Mucosa of descending colon (tissue), 3 donors: ENCODE results near the gene PCSK5. TPM values are rescaled to one million over a fixed set of nuclear protein-coding genes. Genes with fewer than 3 reads are reported as not detected.
A peak's percentile ranks its signal among the peaks of the same experiment; 100 is the strongest.

Experiments used
- ATAC-seq: fragments of 200-7000 bp; cut with Tn5 transposase; one replicate; pipeline ENCODE4 v1.9.1; 2020; ENCODE audit warnings: mild to moderate bottlenecking, moderate library complexity
- DNase-seq, 3 donors: peaks; one replicate each; pipeline ENCODE4 v3.0.0-alpha.2; 2020
- H3K36me3 ChIP-seq: fragments of 200-600 bp; one replicate; pipeline ENCODE4 v1.8.0; 2021; ENCODE audit warnings: low read depth, mild to moderate bottlenecking
- H3K4me1 ChIP-seq: fragments of 200-600 bp; one replicate; pipeline ENCODE4 v1.8.0; 2021; ENCODE audit warnings: low read depth, mild to moderate bottlenecking
- H3K4me3 ChIP-seq: fragments of 200-600 bp; one replicate; pipeline ENCODE4 v1.8.0; 2021; ENCODE audit warnings: mild to moderate bottlenecking
- H3K9me3 ChIP-seq: fragments of 200-600 bp; one replicate; pipeline ENCODE4 v1.8.0; 2021; ENCODE audit warnings: mild to moderate bottlenecking
- intact Hi-C, 2 donors: fragments of 100-400 bp; cut with DNase I in 1 of 2; cut with micrococcal nuclease in 1 of 2; formaldehyde crosslinking; loops; one replicate each; pipeline versions ENCODE4 v1.11.0 to v1.11.1; 2022; cut with DNase I, micrococcal nuclease
- total RNA-seq, 3 donors: library from RNA; stranded (reverse); fragmentation: NEBNext Ultra II Directional in 2 of 3; extraction: Animal tissue kit (Norgen Biotek cat#: 25700) in 2 of 3; gene quantifications; one replicate each; pipeline versions ENCODE4 v1.2.1 to v1.2.4, GENCODE V29; 2021 to 2023
- TF ChIP-seq, protein P1 (sequence below): fragments of 200-600 bp; IDR thresholded peaks from one replicate; pipeline ENCODE4 v1.8.0; 2022; ENCODE audit warnings: antibody characterized with exemption, mild to moderate bottlenecking
- donor health status: DM: no; HTN: no; CAD: no; lungs with moderate emphysema.
- donor health status: DM: no; HTN: no; CAD: no.
- donor health status: DM: no; HTN: yes; CAD: no.

Gene PCSK5
- total RNA-seq, 3 donors from 2014 or later, result 44.3 to 82.0 (median 53.3) TPM

DNA sequence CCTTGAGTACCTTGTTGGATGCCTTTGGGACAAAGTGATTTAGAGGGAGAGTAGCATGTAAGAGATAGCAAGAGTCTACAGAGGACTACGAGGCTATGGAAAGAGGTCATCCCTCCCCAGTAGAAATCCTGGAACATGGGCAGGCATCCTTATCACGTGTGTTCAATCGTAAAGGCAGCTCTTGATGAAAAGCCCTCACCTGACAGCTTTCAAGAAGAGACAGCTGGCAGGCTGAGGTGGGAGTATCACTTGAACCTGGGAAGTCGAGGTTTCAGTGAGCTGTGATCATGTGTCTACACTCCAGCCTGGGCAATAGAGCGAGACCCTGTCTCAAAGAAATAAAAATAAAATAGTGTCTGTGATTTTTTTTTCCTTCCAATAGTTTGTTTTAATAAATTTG lies 112.6 kb downstream of the PCSK5 start:
- DNase-seq (no peak), ATAC-seq (no peak)
- intact Hi-C loops, result no loop called here
- Histone ChIP-seq H3K9me3 (no peaks in the 10 kb centered on the region), H3K36me3 (no peaks in the 10 kb centered on the region), H3K4me1 (peaks cover under 1% of the 10 kb centered on the region), H3K4me3 (no peak overlapping the region)
- TF ChIP-seq, protein P1, sequence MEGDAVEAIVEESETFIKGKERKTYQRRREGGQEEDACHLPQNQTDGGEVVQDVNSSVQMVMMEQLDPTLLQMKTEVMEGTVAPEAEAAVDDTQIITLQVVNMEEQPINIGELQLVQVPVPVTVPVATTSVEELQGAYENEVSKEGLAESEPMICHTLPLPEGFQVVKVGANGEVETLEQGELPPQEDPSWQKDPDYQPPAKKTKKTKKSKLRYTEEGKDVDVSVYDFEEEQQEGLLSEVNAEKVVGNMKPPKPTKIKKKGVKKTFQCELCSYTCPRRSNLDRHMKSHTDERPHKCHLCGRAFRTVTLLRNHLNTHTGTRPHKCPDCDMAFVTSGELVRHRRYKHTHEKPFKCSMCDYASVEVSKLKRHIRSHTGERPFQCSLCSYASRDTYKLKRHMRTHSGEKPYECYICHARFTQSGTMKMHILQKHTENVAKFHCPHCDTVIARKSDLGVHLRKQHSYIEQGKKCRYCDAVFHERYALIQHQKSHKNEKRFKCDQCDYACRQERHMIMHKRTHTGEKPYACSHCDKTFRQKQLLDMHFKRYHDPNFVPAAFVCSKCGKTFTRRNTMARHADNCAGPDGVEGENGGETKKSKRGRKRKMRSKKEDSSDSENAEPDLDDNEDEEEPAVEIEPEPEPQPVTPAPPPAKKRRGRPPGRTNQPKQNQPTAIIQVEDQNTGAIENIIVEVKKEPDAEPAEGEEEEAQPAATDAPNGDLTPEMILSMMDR, result no peak

DNA sequence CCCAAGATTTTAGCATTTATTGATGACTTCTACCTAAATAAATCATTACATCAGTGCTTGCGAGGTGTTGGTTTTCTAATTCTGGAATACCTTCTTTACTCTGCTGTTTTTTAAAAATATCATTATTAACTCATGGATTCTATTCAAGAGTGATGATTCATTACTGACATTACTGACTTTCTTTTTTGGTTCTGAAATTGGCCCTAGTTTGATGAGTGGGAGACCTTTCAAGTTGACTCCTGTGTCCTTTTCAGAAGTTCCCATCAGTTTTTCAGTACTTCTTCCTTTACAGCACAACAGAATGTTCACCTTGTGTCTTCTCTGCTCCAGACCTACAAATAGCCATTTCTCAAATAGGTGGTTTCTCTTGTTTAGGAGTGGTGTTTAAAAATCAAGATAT lies 114.1 kb downstream of the PCSK5 start:
- H3K9me3 ChIP-seq, result no peaks in the 10 kb centered on the region
- intact Hi-C loops, result no loop called here
- ATAC-seq, result no peak
- no peak for DNase-seq
- TF ChIP-seq, protein P1, result no peak
- no peaks in the 10 kb centered on the region for H3K4me1 ChIP-seq
- H3K36me3 ChIP-seq, result no peaks in the 10 kb centered on the region
- H3K4me3 ChIP-seq, result no peak overlapping the region

DNA sequence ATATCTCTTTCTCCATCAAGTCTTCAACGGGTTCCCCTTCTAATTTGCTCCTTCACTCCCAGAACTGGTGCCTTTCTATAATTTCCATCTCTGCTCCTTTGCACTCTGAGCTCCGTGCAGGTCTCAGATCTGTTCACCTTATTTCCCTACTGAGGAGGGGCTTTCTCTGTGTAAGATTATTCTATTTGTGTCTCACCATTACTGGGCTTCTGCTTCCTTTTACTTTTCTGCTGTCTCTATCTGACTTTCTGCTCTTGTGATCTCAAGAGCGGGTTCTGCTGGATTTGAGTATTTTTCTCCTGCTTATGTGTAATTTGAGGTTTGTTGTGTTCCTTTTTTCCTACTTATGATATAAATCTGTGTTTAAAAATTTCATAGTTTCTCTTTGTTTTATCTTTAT lies 117.5 kb downstream of the PCSK5 start:
- ATAC-seq (no peak), DNase-seq (no peak)
- no peak overlapping the region for H3K4me3 ChIP-seq
- H3K36me3 ChIP-seq, result no peaks in the 10 kb centered on the region
- H3K4me1 ChIP-seq, result no peaks in the 10 kb centered on the region
- TF ChIP-seq, protein P1, result no peak
- intact Hi-C loops, result no loop called here
- no peaks in the 10 kb centered on the region for H3K9me3 ChIP-seq

DNA sequence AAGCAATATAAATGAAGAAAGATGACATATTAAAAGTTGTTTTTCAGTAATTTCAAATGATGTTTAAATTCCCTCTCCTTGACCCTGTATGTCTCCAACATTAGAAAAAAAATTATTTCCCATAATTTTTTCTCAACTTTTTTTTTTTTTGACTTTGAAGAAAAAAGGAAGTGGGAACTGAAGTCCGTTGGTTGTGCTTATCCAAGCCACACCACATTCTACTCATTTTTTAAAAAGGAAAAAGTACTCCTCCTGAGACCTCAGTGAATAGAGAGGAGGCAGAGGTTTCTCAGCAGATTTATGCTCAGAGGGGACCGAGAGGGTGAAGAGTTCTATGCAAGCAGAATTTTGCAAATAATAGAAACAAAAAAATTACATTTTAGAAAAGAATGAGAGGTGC lies 123.3 kb downstream of the PCSK5 start:
- Histone ChIP-seq H3K9me3 (no peaks in the 10 kb centered on the region), H3K4me3 (no peak overlapping the region), H3K36me3 (no peaks in the 10 kb centered on the region), H3K4me1 (peaks cover 3% of the 10 kb centered on the region)
- TF ChIP-seq, protein P1, result no peak
- ATAC-seq (no peak), DNase-seq (no peak)
- intact Hi-C loops, result no loop called here

DNA sequence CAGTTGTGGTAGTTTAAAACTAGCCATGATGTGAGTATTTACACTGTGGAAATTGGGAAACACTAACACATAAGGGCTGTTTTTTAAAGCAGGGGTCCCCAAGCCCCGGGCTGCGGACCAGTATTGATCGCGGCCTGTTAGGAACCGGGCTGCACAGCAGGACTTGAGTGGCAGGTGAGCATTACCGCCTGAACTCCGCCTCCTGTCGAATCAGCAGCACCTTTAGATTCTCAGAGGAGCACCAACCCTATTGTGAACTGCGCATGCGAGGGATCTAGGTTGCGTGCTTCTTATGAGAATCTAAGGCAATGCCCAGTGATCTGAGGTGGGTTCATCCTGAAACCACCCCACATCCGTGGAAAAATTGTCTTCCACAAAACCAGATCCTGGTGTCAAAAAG lies 127.8 kb downstream of the PCSK5 start:
- peak; percentile 60 for ATAC-seq
- Histone ChIP-seq H3K36me3 (no peaks in the 10 kb centered on the region), H3K4me1 (peaks cover 7% of the 10 kb centered on the region), H3K9me3 (no peaks in the 10 kb centered on the region), H3K4me3 (no peak overlapping the region)
- peak in 1 of 3 donors; percentile 34 for DNase-seq
- TF ChIP-seq, protein P1, result no peak
- intact Hi-C loops, result no loop called here

DNA sequence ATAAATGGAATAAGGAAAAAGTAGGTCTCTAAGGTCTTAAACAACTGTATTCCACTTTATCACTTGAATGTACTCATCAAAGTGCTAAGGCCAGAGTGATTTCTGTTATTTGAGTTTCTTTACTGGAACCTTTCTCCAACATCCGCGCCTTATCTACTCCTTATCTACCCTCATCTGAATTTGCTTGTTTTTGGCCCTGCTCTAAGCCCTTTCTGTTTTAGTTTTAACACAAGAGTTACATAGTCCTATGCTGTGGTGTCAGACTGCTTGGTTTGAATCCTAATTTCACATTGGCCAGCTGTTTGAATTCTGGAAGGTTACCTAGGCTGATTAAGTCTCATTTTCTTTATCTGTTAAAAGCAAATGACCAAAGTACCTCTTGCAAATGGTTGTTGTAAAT lies 128.3 kb downstream of the PCSK5 start:
- Histone ChIP-seq H3K9me3 (no peaks in the 10 kb centered on the region), H3K36me3 (no peaks in the 10 kb centered on the region), H3K4me1 (peaks cover 7% of the 10 kb centered on the region), H3K4me3 (no peak overlapping the region)
- TF ChIP-seq, protein P1, result no peak
- intact Hi-C loops, result no loop called here
- DNase-seq (no peak), ATAC-seq (peak; percentile 40)
